Adipocyte (in vitro differentiated cells): Measurements from ENCODE around the gene DYRK3.
"Not testable (repeated sequence)": the region's sequence is repeated elsewhere in the genome, so short reads cannot be mapped to it uniquely, and the experiment has no call there.

Experiments
- DNase-seq: peaks from one replicate; pipeline ENCODE4 v3.0.0-alpha.2; 2015; ENCODE audit warnings: low read depth
- H3K27me3 ChIP-seq: replicated peaks from 2 replicates; pipeline ENCODE4 v1.7.0; 2013; ENCODE audit warnings: mild to moderate bottlenecking, low read length, moderate library complexity; ENCODE audit not compliant: control insufficient read depth, insufficient read depth
- H3K36me3 ChIP-seq: 2 replicates; pipeline ENCODE4 v1.7.0; 2013; ENCODE audit warnings: low read length, mild to moderate bottlenecking, moderate library complexity; ENCODE audit not compliant: control insufficient read depth, insufficient read depth, severe bottlenecking
- H3K4me1 ChIP-seq: 2 replicates; pipeline ENCODE4 v1.7.0; 2013; ENCODE audit warnings: mild to moderate bottlenecking, low read length, moderate library complexity; ENCODE audit not compliant: control insufficient read depth, insufficient read depth
- H3K4me3 ChIP-seq: 2 replicates; pipeline ENCODE4 v1.7.0; 2013; ENCODE audit warnings: mild to moderate bottlenecking, low read length, moderate library complexity
- H3K9ac ChIP-seq: 2 replicates; pipeline ENCODE4 v1.7.0; 2013; ENCODE audit warnings: mild to moderate bottlenecking, low read length, moderate library complexity
- H3K9me3 ChIP-seq: 2 replicates; pipeline ENCODE4 v1.7.0; 2013; ENCODE audit warnings: mild to moderate bottlenecking, low read length, moderate library complexity; ENCODE audit not compliant: control insufficient read depth

Gene DYRK3

GRCh38 chr1:206634365-206635079, 814 bp upstream of the DYRK3 start:
- Histone ChIP-seq H3K27me3 (no peaks in the 10 kb centered on the region), H3K4me1 (peaks cover 44% of the 10 kb centered on the region), H3K4me3 (peak overlapping the region; percentile 95), H3K9ac (peak overlapping the region; percentile 89), H3K9me3 (no peaks in the 10 kb centered on the region), H3K36me3 (no peaks in the 10 kb centered on the region)
- DNase-seq = peak; percentile 99

- Histone ChIP-seq H3K27me3 (no peaks in the 10 kb centered on the region), H3K4me3 (peak overlapping the region; percentile 95), H3K36me3 (peaks cover 3% of the 10 kb centered on the region), H3K4me1 (peaks cover 44% of the 10 kb centered on the region), H3K9me3 (no peaks in the 10 kb centered on the region), H3K9ac (peak overlapping the region; percentile 89)
- DNase-seq = no peak
Observed at GRCh38 chr1:206635978-206636345, 626 bp downstream of the DYRK3 start.

- peak; percentile 31 for DNase-seq
- no peaks in the 10 kb centered on the region for H3K27me3 ChIP-seq
- H3K9me3 ChIP-seq = no peaks in the 10 kb centered on the region
- peak overlapping the region; percentile 89 for H3K9ac ChIP-seq
- peaks cover 5% of the 10 kb centered on the region for H3K36me3 ChIP-seq
- H3K4me3 ChIP-seq = peak overlapping the region; percentile 95
- peaks cover 44% of the 10 kb centered on the region for H3K4me1 ChIP-seq
Observed at GRCh38 chr1:206636671-206637070, 1.3 kb downstream of the DYRK3 start.

GRCh38 chr1:206637605-206638004, 2.3 kb downstream of the DYRK3 start:
- Histone ChIP-seq H3K4me1 (peaks cover 44% of the 10 kb centered on the region), H3K27me3 (no peaks in the 10 kb centered on the region), H3K9ac (peak overlapping the region; percentile 89), H3K9me3 (no peaks in the 10 kb centered on the region), H3K36me3 (peaks cover 5% of the 10 kb centered on the region), H3K4me3 (peak overlapping the region; percentile 95)
- no peak for DNase-seq

GRCh38 chr1:206642074-206642473, 6.7 kb downstream of the DYRK3 start:
- peaks cover 14% of the 10 kb centered on the region for H3K4me1 ChIP-seq
- H3K36me3 ChIP-seq, H3K9ac ChIP-seq, DNase-seq, H3K4me3 ChIP-seq, H3K27me3 ChIP-seq, H3K9me3 ChIP-seq: not testable (repeated sequence)

GRCh38 chr1:206643118-206643698, 7.9 kb downstream of the DYRK3 start:
- no peak overlapping the region for H3K4me3 ChIP-seq
- no peaks in the 10 kb centered on the region for H3K27me3 ChIP-seq
- no peak for DNase-seq
- peaks cover 15% of the 10 kb centered on the region for H3K36me3 ChIP-seq
- peaks cover 11% of the 10 kb centered on the region for H3K4me1 ChIP-seq
- no peaks in the 10 kb centered on the region for H3K9me3 ChIP-seq
- no peak overlapping the region for H3K9ac ChIP-seq

- H3K4me1 ChIP-seq = peaks cover 13% of the 10 kb centered on the region
- no peaks in the 10 kb centered on the region for H3K27me3 ChIP-seq
- no peak for DNase-seq
- H3K9ac ChIP-seq = no peak overlapping the region
- peaks cover 18% of the 10 kb centered on the region for H3K36me3 ChIP-seq
- H3K4me3 ChIP-seq = no peak overlapping the region
- H3K9me3 ChIP-seq = no peaks in the 10 kb centered on the region
Observed at GRCh38 chr1:206646504-206646903, 11.2 kb downstream of the DYRK3 start.

GRCh38 chr1:206647224-206647623, 11.9 kb downstream of the DYRK3 start:
- peaks cover 18% of the 10 kb centered on the region for H3K36me3 ChIP-seq
- H3K4me3 ChIP-seq = no peak overlapping the region
- peaks cover 13% of the 10 kb centered on the region for H3K4me1 ChIP-seq
- no peaks in the 10 kb centered on the region for H3K9me3 ChIP-seq
- H3K9ac ChIP-seq = no peak overlapping the region
- no peaks in the 10 kb centered on the region for H3K27me3 ChIP-seq
- DNase-seq = no peak

GRCh38 chr1:206649261-206649921, 14.1 kb downstream of the DYRK3 start:
- H3K4me1 ChIP-seq = peaks cover 13% of the 10 kb centered on the region
- no peak overlapping the region for H3K9ac ChIP-seq
- no peak overlapping the region for H3K4me3 ChIP-seq
- DNase-seq = no peak
- H3K36me3 ChIP-seq = peaks cover 18% of the 10 kb centered on the region
- H3K27me3 ChIP-seq = no peaks in the 10 kb centered on the region
- no peaks in the 10 kb centered on the region for H3K9me3 ChIP-seq

GRCh38 chr1:206651014-206651413, 15.7 kb downstream of the DYRK3 start:
- no peak overlapping the region for H3K4me3 ChIP-seq
- peaks cover 18% of the 10 kb centered on the region for H3K36me3 ChIP-seq

GRCh38 chr1:206651958-206652890, 16.9 kb downstream of the DYRK3 start:
- no peaks in the 10 kb centered on the region for H3K9me3 ChIP-seq

More at GRCh38 chr1:206651014-206651413, 15.7 kb downstream of the DYRK3 start:
- H3K4me1 ChIP-seq = peaks cover 13% of the 10 kb centered on the region
- no peak overlapping the region for H3K9ac ChIP-seq
- DNase-seq = no peak
- H3K27me3 ChIP-seq = no peaks in the 10 kb centered on the region
- H3K9me3 ChIP-seq = no peaks in the 10 kb centered on the region

More at GRCh38 chr1:206651958-206652890, 16.9 kb downstream of the DYRK3 start:
- Histone ChIP-seq H3K4me3 (no peak overlapping the region), H3K27me3 (no peaks in the 10 kb centered on the region), H3K9ac (no peak overlapping the region), H3K36me3 (peaks cover 17% of the 10 kb centered on the region), H3K4me1 (peaks cover 12% of the 10 kb centered on the region)
- DNase-seq = peak; percentile 29
